HUDEP-2 (cell line): ENCODE data around the gene GALNTL6.

Source experiments
- DNase-seq, 76 experiments: peaks; one replicate each; lab custom pipeline; 2025; ENCODE audit not compliant: unreplicated experiment in 76 of 76; lab: John Stamatoyannopoulos, UW

GALNTL6 gene

GRCh38 chr4:171876636-171877035 is 63.4 kb downstream of the GALNTL6 start:
- no peak for DNase-seq

- no peak for DNase-seq
These were observed 66.9 kb downstream of the GALNTL6 start for GRCh38 chr4:171880136-171880535.

GRCh38 chr4:171889681-171890080 is 76.5 kb downstream of the GALNTL6 start:
- no peak for DNase-seq

DNA sequence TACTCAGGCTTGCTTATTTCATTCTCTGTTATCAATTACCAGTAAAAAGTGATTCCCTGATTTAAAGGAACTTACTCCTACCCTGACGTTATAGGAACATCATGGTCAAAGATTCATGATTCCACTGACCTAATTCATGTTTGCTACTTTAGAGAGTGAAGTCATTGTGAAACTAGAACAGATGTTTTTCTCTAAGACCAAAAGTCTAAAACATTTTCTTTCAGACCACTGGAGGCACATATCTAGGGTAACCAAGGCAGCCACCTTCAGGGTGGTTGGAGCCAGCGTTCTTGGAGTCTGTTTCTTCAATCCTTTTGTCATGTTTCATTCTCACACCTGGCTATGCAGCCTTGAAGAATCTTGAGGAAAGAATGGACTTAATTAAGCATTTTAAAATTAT is 77.8 kb downstream of the GALNTL6 start:
- DNase-seq = no peak

- no peak for DNase-seq
These were observed 83.2 kb downstream of the GALNTL6 start for GRCh38 chr4:171896426-171896825.

- DNase-seq = no peak
These were observed 106.1 kb downstream of the GALNTL6 start for GRCh38 chr4:171919314-171919713.

- no peak for DNase-seq
These were observed 107.7 kb downstream of the GALNTL6 start for GRCh38 chr4:171920901-171921300.

DNA sequence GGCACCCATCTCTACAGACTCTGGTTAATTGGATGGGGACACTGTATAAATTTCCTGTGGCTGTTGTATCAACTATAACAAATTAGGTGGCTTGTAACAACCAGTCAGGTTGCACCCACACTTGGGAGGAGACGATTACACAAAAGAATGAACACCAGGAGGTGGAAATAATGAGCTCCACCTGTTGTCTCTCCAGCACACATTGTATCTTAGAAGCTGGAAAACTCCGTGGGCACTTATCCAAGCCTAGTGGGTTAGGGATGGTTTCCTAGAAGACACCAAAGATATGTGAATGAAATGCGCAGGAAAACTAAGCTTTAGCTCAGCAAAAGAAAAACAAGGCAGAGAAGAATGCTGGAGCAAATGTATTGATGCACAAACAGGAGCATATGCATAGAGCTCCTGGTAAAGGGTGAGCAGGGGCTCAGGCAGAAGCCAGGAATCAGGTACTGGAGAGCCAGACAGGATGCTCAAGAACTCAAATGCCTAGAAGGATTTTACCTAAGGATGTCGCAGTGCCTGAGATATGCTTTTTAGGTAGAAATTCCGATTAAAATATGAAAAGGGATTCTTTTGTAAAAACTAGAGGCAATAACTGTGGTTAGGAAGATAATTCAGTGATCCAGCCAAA is 111.7 kb downstream of the GALNTL6 start:
- DNase-seq = no peak

GRCh38 chr4:171928336-171928735 is 115.1 kb downstream of the GALNTL6 start:
- DNase-seq = no peak

- DNase-seq = peak in 1 of 76 experiments; percentile 0
These were observed 116.3 kb downstream of the GALNTL6 start for GRCh38 chr4:171929477-171929876.

GRCh38 chr4:171929907-171930306 is 116.7 kb downstream of the GALNTL6 start:
- no peak for DNase-seq

DNA sequence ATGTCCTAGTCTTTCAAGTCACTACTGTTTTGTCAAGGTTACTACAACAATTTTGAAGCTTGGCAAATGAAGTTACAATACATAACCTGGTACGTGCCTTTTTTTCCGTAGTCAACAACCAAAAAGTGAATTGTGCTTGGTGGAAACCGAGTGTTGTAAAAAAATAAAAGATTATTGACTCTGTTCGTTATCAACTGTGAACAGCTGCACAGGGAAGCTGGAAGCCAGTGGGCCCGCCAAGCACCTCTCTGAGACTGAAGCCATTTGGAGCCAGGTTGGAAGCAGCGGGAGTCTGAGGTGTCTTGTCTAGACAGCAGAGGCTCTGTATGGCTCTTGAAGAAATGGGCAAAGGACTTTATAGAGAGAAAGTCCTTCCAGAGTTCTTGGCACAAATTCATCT is 119.0 kb downstream of the GALNTL6 start:
- no peak for DNase-seq

- DNase-seq = no peak
These were observed 127.5 kb downstream of the GALNTL6 start for GRCh38 chr4:171940656-171941055.

DNA sequence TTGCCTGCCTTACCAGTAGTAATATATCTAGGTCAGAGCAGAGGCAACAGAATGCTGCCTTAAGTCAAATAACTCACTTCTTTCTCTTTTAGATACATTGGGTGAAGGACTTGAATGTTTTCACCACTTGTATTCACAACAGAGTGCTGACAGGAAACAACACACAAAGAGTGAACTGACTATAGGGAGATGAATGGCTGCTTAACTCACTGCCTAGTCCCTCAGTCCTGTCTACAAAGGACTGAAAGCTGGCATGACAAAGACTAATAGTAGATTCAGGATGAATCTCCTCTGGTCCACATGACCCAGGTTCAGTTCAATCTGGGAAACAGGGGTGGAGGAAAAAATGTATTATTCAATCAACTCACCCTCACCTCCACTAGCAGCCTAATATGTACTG is 134.2 kb downstream of the GALNTL6 start:
- DNase-seq = peak in 1 of 76 experiments; percentile 1

DNA sequence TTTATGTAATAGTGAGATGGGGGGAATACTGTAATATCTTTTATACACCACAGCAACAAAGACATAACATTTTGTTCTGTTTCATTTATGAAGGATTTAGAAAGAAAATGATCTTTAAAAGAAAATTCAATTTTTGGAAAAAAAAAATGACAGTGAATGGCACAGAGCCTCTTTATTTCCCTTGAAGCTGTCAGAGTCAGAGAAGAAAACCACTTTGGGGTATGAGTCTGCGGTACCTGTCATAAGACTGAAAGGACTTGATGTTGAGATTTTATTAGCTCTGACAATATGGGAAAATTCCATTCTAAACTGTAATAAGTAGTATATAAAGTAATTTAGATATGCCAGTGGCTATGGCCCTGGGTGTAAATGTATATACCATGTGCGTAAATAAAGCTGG is 134.8 kb downstream of the GALNTL6 start:
- no peak for DNase-seq

GRCh38 chr4:171954650-171955049 is 141.4 kb downstream of the GALNTL6 start:
- peak in 8 of 76 experiments; percentile 0 to 21 (median 1) for DNase-seq

DNA sequence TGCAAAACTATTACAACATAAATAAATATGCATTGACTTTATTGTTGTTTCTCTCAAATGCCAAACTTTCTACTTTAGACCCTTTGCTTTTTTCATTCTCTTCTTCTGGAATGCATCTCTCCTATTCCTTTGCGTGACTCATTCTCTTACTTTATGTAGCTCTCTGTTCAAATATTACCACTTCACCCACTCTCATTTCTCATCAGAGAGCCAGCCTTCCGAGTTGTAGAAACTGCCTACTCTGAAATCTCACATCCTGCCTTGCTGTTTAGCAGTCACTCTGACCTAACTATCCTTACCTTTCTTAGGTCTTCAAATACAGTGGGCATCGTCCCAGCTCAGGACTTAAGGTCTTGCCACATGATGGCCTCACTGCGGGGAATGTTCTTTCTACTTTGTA is 143.5 kb downstream of the GALNTL6 start:
- DNase-seq = no peak

DNA sequence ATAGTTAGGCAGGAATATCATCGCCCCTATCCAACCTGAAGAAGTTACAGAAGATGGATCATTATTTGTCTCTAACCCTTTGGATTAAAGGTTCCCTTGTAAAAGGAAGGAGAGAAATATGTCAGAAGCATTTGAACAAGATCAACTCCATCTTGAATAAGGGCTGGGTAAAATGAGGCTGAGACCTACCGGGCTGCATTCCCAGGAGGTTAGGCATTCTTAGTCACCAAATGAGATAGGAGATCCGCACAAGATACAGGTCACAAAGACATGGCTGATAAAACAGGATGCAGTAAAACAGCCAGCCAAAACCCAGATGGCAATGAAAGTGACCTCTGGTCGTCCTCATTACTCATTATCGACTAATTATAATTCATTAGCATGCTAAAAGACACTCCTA is 148.9 kb downstream of the GALNTL6 start:
- no peak for DNase-seq

GRCh38 chr4:171966356-171966755 is 153.2 kb downstream of the GALNTL6 start:
- no peak for DNase-seq

DNA sequence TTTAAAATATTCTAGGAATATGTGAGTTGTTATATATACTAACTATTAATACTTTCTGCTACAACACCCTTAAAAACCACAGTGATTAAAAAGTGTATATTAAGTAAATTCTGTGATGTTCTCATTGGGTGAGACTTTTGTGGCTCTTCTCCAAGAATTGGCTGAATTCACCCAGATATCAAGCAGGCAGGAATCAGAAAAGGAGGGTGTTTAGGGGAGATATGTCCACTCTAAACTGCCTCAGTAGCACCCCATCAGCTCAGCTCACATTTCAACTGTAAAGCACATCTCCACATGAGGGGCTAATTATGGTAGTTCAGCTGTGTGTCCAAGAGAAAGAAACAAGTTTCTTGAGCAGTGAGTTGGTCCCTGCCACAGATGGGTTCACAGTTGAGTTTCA is 165.0 kb downstream of the GALNTL6 start:
- no peak for DNase-seq

GRCh38 chr4:171979461-171979860 is 166.3 kb downstream of the GALNTL6 start:
- no peak for DNase-seq

DNA sequence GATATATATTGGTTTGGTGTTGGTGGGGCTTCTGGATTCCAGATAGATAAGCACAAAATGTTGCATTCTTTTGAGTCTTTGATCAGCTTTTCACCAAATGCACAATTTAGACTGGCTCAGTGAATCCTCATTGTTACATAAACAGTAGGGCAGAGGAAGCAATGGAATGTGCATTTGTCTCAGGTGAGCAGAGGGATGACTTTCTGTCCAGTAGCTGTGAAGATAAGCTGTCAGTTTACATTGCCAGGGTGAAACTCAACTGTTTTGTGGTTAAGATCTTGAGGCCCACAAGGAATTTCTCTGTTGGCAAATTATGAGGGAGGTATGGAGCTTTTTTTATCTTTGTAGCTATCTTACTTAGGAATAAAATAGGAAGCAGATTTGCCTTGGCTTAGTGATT is 168.0 kb downstream of the GALNTL6 start:
- DNase-seq = no peak
